ENCODE data around the gene APEH. TPM values are rescaled to one million over a fixed set of nuclear protein-coding genes. Genes with fewer than 3 reads are reported as not detected.

The APEH gene
- total and polyA plus RNA-seq, 10 of the 15 experiments (the other 5 are each of a cell fraction or from before 2014, with no cell fraction given): 74.4 to 214 (median 131) TPM

GRCh38 chr3:49666592-49666991, 7.6 kb upstream of the APEH start:
- Histone ChIP-seq H2AFZ (ENCODE audit: control insufficient read depth, low read depth, low read length) (no peak overlapping the region), H3K4me3 (no peak overlapping the region), H3K27ac (ENCODE audit: control insufficient read depth, insufficient read depth) (no peak overlapping the region), H3K9ac (ENCODE audit: control insufficient read depth, insufficient read depth, low read length) (no peak overlapping the region), H3K4me1 (ENCODE audit: control insufficient read depth, insufficient read depth, low read length) (no peaks in the 10 kb centered on the region), H3K36me3 (ENCODE audit: control insufficient read depth in 2 of 2, insufficient read depth in 2 of 2, low read length in 1 of 2) (no peaks in the 10 kb centered on the region), H3K79me2 (ENCODE audit: control insufficient read depth, insufficient read depth, low read length) (no peaks in the 10 kb centered on the region), H3K9me3 (replicated peaks; ENCODE audit: control insufficient read depth, insufficient read depth, low read length) (no peaks in the 10 kb centered on the region), H4K20me1 (ENCODE audit: control insufficient read depth, insufficient read depth) (no peaks in the 10 kb centered on the region), H3K4me2 (ENCODE audit: control insufficient read depth, insufficient read depth) (no peak overlapping the region), H3K27me3 (replicated peaks in 1 of 2; ENCODE audit: control insufficient read depth in 2 of 2, insufficient read depth in 2 of 2, low read length in 1 of 2) (no peaks in the 10 kb centered on the region)
- no peak for ATAC-seq
- in situ Hi-C loops (cut with MboI): no loop called here
- FAIRE-seq: no peak
- POLR2A ChIA-PET: no interaction called here
- SMC1A ChIA-PET (ENCODE audit: uncharacterized antibody, unreplicated experiment): no interaction called here
- RAD21 ChIA-PET (ENCODE audit: unreplicated experiment): interaction anchor here (1.6 kb wide), 1 partner anchor 126 kb away, joined by 6 read pairs; no protein-coding TSS in a partner anchor
- intact Hi-C loops (cut with micrococcal nuclease; ENCODE audit: unreplicated experiment): no loop called here
- TF ChIP-seq NFYA (IDR thresholded peaks at IDR 0.05; ENCODE audit: borderline replicate concordance, low read depth, low read length): no peak
- TF ChIP-seq PKNOX1 (IDR thresholded peaks at IDR 0.05): no peak
- TF ChIP-seq FOXK2 (IDR thresholded peaks at IDR 0.05): no peak
- TF ChIP-seq, protein P1, sequence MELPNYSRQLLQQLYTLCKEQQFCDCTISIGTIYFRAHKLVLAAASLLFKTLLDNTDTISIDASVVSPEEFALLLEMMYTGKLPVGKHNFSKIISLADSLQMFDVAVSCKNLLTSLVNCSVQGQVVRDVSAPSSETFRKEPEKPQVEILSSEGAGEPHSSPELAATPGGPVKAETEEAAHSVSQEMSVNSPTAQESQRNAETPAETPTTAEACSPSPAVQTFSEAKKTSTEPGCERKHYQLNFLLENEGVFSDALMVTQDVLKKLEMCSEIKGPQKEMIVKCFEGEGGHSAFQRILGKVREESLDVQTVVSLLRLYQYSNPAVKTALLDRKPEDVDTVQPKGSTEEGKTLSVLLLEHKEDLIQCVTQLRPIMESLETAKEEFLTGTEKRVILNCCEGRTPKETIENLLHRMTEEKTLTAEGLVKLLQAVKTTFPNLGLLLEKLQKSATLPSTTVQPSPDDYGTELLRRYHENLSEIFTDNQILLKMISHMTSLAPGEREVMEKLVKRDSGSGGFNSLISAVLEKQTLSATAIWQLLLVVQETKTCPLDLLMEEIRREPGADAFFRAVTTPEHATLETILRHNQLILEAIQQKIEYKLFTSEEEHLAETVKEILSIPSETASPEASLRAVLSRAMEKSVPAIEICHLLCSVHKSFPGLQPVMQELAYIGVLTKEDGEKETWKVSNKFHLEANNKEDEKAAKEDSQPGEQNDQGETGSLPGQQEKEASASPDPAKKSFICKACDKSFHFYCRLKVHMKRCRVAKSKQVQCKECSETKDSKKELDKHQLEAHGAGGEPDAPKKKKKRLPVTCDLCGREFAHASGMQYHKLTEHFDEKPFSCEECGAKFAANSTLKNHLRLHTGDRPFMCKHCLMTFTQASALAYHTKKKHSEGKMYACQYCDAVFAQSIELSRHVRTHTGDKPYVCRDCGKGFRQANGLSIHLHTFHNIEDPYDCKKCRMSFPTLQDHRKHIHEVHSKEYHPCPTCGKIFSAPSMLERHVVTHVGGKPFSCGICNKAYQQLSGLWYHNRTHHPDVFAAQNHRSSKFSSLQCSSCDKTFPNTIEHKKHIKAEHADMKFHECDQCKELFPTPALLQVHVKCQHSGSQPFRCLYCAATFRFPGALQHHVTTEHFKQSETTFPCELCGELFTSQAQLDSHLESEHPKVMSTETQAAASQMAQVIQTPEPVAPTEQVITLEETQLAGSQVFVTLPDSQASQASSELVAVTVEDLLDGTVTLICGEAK (IDR thresholded peaks at IDR 0.05; ENCODE audit: borderline replicate concordance): no peak
- TF ChIP-seq SIX5 (IDR thresholded peaks at IDR 0.05; ENCODE audit: low read depth, low read length, severe bottlenecking): no peak
- TF ChIP-seq PAX5 (IDR thresholded peaks at IDR 0.05; ENCODE audit: borderline replicate concordance, low read depth, low read length): no peak
- BruUV-seq (replicated peaks): no TSS peak
- no peak for DNase-seq (ENCODE audit: low read depth, low spot score)
- WGBS (ENCODE audit: insufficient coverage, insufficient replicate concordance, low lambda C conversion rate, missing lambda C conversion rate): 56% methylated on average over 8 of the region's 8 CpGs
- CTCF ChIA-PET: interaction anchor here (1.7 kb wide), 1 partner anchor 127 kb away, joined by 7 read pairs; no protein-coding TSS in a partner anchor

Measured in GM12878 (cell line).